Adrenal gland (tissue), 5 donors: ENCODE data around the gene NHERF2.

Experiments used
- POLR2A ChIP-seq, 2 donors: fragments of 450-650 bp; IDR thresholded peaks; one replicate each; pipeline ENCODE4 v1.6.1; 2017; ENCODE audit warnings: antibody characterized with exemption in 2 of 2, mild to moderate bottlenecking in 2 of 2, moderate library complexity in 1 of 2
- TF ChIP-seq, protein P1 (sequence below), 6 experiments: fragments of 450-650 bp in 4 of 6; fragments of 200-600 bp in 2 of 6; sonication (generic) in 1 of 6; IDR thresholded peaks; 1 replicate in 5 of 6; 2 replicates in 1 of 6; pipeline versions ENCODE4 v1.5.1 to v1.8.0; 2016 to 2021; ENCODE audit warnings: antibody characterized with exemption in 6 of 6, mild to moderate bottlenecking in 2 of 6, moderate library complexity in 1 of 6
- donor health status: DM: no; HTN: no; CAD: no.

GRCh38 chr16:2075631-2076030 is 48.9 kb downstream of the NHERF2 start:
- TF ChIP-seq, protein P1, sequence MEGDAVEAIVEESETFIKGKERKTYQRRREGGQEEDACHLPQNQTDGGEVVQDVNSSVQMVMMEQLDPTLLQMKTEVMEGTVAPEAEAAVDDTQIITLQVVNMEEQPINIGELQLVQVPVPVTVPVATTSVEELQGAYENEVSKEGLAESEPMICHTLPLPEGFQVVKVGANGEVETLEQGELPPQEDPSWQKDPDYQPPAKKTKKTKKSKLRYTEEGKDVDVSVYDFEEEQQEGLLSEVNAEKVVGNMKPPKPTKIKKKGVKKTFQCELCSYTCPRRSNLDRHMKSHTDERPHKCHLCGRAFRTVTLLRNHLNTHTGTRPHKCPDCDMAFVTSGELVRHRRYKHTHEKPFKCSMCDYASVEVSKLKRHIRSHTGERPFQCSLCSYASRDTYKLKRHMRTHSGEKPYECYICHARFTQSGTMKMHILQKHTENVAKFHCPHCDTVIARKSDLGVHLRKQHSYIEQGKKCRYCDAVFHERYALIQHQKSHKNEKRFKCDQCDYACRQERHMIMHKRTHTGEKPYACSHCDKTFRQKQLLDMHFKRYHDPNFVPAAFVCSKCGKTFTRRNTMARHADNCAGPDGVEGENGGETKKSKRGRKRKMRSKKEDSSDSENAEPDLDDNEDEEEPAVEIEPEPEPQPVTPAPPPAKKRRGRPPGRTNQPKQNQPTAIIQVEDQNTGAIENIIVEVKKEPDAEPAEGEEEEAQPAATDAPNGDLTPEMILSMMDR (IDR thresholded peaks at IDR 0.05) = no peak
- no peak for TF ChIP-seq POLR2A (IDR thresholded peaks at IDR 0.05)
